NCI-H1694 treated with DMSO at 0.1 percent for 48 hours (cell line): ENCODE measurements around the gene KNTC1.
"Not testable (repeated sequence)": the region's sequence is repeated elsewhere in the genome, so short reads cannot be mapped to it uniquely, and the experiment has no call there.

Experiments used
- DNase-seq: peaks from one replicate; lab custom pipeline; 2025; lab: John Stamatoyannopoulos, UW

The KNTC1 gene

GRCh38 chr12:122526683-122527477, at the start of gene KNTC1, which contains the start of gene RSRC2:
KNTC1 (plus strand) TSS chr12:122527249; CDS start chr12:122530064, 2,815 bp downstream.
RSRC2 (minus strand) TSS chr12:122526936; CDS start chr12:122526853, 83 bp downstream.
- DNase-seq = peak; percentile 99

GRCh38 chr12:122480753-122481152, 46.3 kb upstream of the KNTC1 start:
- DNase-seq = no peak

GRCh38 chr12:122481861-122482260, 45.2 kb upstream of the KNTC1 start:
- no peak for DNase-seq

- no peak for DNase-seq
These were observed 43.1 kb upstream of the KNTC1 start for GRCh38 chr12:122483969-122484368.

GRCh38 chr12:122484385-122484784, 42.7 kb upstream of the KNTC1 start:
- not testable (repeated sequence) for DNase-seq

- not testable (repeated sequence) for DNase-seq
These were observed 40.7 kb upstream of the KNTC1 start for GRCh38 chr12:122486360-122486759.

- DNase-seq = no peak
These were observed 40.1 kb upstream of the KNTC1 start for GRCh38 chr12:122486805-122487426.

- DNase-seq = not testable (repeated sequence)
These were observed 39.2 kb upstream of the KNTC1 start for GRCh38 chr12:122487807-122488206.

GRCh38 chr12:122489038-122489437, 38.0 kb upstream of the KNTC1 start:
- no peak for DNase-seq

- no peak for DNase-seq
These were observed 35.1 kb upstream of the KNTC1 start for GRCh38 chr12:122491991-122492390.

GRCh38 chr12:122493222-122493621, 33.8 kb upstream of the KNTC1 start:
- not testable (repeated sequence) for DNase-seq

- no peak for DNase-seq
These were observed 31.8 kb upstream of the KNTC1 start for GRCh38 chr12:122495258-122495657.

GRCh38 chr12:122499991-122500684, 26.9 kb upstream of the KNTC1 start:
- peak; percentile 26 for DNase-seq

GRCh38 chr12:122500685-122501488, 26.2 kb upstream of the KNTC1 start, which contains the start of gene ZCCHC8:
ZCCHC8 (minus strand) TSS chr12:122500932; CDS start chr12:122500840, 92 bp downstream.
- DNase-seq = peak; percentile 97

GRCh38 chr12:122501489-122501989, 25.5 kb upstream of the KNTC1 start:
- DNase-seq = no peak

- DNase-seq = no peak
These were observed 23.8 kb upstream of the KNTC1 start for GRCh38 chr12:122503147-122503751.

- no peak for DNase-seq
These were observed 23.1 kb upstream of the KNTC1 start for GRCh38 chr12:122503783-122504590.

GRCh38 chr12:122505419-122506051, 21.5 kb upstream of the KNTC1 start:
- no peak for DNase-seq

- no peak for DNase-seq
These were observed 20.6 kb upstream of the KNTC1 start for GRCh38 chr12:122506393-122506938.
